MM.1S (cell line): ENCODE data around the gene AEBP1.

Experiments used
- DNase-seq: peaks from one replicate; pipeline ENCODE4 v3.0.0-alpha.2; 2015
- H2AFZ ChIP-seq: fragments of 300-600 bp; sonication (generic); 2 replicates; pipeline ENCODE4 v1.6.0; 2016; ENCODE audit warnings: antibody characterized with exemption, low read length
- H3F3A ChIP-seq: fragments of 300-600 bp; sonication (generic); 2 replicates; pipeline ENCODE4 v1.6.1; 2016; ENCODE audit warnings: mild to moderate bottlenecking, antibody characterized with exemption, low read length, moderate library complexity, mixed read lengths; ENCODE audit not compliant: insufficient read depth
- H3K27ac ChIP-seq: fragments of 300-600 bp; sonication (generic); 2 replicates; pipeline ENCODE4 v1.5.1; 2016; ENCODE audit warnings: mild to moderate bottlenecking, low read length
- H3K27me3 ChIP-seq: fragments of 300-600 bp; sonication (generic); replicated peaks from 2 replicates; pipeline ENCODE4 v1.6.0; 2016; ENCODE audit warnings: low read length; ENCODE audit not compliant: insufficient read depth
- H3K36me3 ChIP-seq: fragments of 300-600 bp; sonication (generic); replicated peaks from 2 replicates; pipeline ENCODE4 v1.6.1; 2016; ENCODE audit warnings: mild to moderate bottlenecking, low read length, mixed read lengths; ENCODE audit not compliant: insufficient read depth
- H3K4me1 ChIP-seq: fragments of 300-600 bp; sonication (generic); 2 replicates; pipeline ENCODE4 v1.6.1; 2016; ENCODE audit warnings: low read length, mixed read lengths
- H3K4me2 ChIP-seq: fragments of 300-600 bp; sonication (generic); 2 replicates; pipeline ENCODE4 v1.6.0; 2016; ENCODE audit warnings: low read depth, low read length
- H3K4me3 ChIP-seq: fragments of 300-600 bp; sonication (generic); 2 replicates; pipeline ENCODE4 v1.5.1; 2016; ENCODE audit warnings: low read length, mixed read lengths
- H3K79me2 ChIP-seq: fragments of 300-600 bp; sonication (generic); 2 replicates; pipeline ENCODE4 v1.6.1; 2016; ENCODE audit warnings: mixed run types, low read length, mixed read lengths
- H3K9ac ChIP-seq: fragments of 300-600 bp; sonication (generic); 2 replicates; pipeline ENCODE4 v1.6.1; 2016; ENCODE audit warnings: low read length, mixed read lengths
- H3K9me2 ChIP-seq: fragments of 300-600 bp; sonication (generic); replicated peaks from 2 replicates; pipeline ENCODE4 v1.6.1; 2016; ENCODE audit warnings: mild to moderate bottlenecking, low read length, mixed read lengths; ENCODE audit not compliant: insufficient read depth
- H3K9me3 ChIP-seq: fragments of 300-600 bp; sonication (generic); replicated peaks from 2 replicates; pipeline ENCODE4 v1.6.1; 2016; ENCODE audit warnings: mild to moderate bottlenecking, low read length, mixed read lengths; ENCODE audit not compliant: insufficient read depth
- H4K20me1 ChIP-seq: fragments of 300-600 bp; sonication (generic); 2 replicates; pipeline ENCODE4 v1.6.1; 2016; ENCODE audit warnings: mild to moderate bottlenecking, low read length, moderate library complexity, mixed read lengths; ENCODE audit not compliant: insufficient read depth
- EZH2 ChIP-seq: fragments of 300-600 bp; sonication (generic); optimal IDR thresholded peaks from 2 replicates; pipeline ENCODE3; 2017; ENCODE audit warnings: low read depth, mild to moderate bottlenecking, antibody characterized with exemption, low read length, mixed read lengths
- EZH2phosphoT487 ChIP-seq: fragments of 300-600 bp; sonication (generic); IDR thresholded peaks from 2 replicates; pipeline ENCODE4 v1.6.1; 2018; ENCODE audit warnings: antibody characterized with exemption, low read length
- TF ChIP-seq, protein P1 (sequence below): fragments of 300-600 bp; sonication (generic); IDR thresholded peaks from 2 replicates; pipeline ENCODE4 v1.5.1; 2016; ENCODE audit warnings: antibody characterized with exemption, low read length, mixed read lengths

AEBP1 gene

DNA sequence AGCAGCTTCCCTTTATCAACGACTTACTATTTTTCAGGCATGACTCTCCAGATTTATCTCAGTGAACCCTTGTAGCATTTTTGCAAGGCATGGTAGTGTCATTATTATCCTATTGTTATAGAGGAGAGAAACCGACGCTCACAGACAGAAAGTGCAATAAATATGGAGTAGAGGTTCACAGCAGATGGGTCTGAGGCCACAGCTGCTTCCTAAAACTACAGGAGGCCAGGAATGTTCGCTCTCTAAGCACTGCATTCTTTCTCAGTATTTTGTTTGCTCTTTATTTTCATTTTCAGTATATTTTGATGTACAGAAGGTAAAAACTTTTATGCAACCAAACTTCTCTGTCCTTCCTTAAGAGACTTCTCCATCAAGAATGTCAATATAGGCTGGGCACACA is 4.5 kb upstream of the AEBP1 start:
- no peak for DNase-seq
- Histone ChIP-seq H3K9ac (no peak overlapping the region), H3K27me3 (0 out of 2 replicates have a peak, but pooled peaks cover 2% of the 10 kb centered on the region), H3F3A (peaks cover 11% of the 10 kb centered on the region), H3K9me2 (no peaks in the 10 kb centered on the region), H3K9me3 (no peaks in the 10 kb centered on the region), H3K27ac (no peak overlapping the region), H3K4me3 (no peak overlapping the region), H3K4me1 (peaks cover 23% of the 10 kb centered on the region), H4K20me1 (no peaks in the 10 kb centered on the region), H3K79me2 (no peaks in the 10 kb centered on the region), H3K36me3 (no peaks in the 10 kb centered on the region), H3K4me2 (no peak overlapping the region), H2AFZ (no peak overlapping the region)
- TF ChIP-seq EZH2 (no peak), EZH2phosphoT487 (no peak)
- TF ChIP-seq, protein P1, sequence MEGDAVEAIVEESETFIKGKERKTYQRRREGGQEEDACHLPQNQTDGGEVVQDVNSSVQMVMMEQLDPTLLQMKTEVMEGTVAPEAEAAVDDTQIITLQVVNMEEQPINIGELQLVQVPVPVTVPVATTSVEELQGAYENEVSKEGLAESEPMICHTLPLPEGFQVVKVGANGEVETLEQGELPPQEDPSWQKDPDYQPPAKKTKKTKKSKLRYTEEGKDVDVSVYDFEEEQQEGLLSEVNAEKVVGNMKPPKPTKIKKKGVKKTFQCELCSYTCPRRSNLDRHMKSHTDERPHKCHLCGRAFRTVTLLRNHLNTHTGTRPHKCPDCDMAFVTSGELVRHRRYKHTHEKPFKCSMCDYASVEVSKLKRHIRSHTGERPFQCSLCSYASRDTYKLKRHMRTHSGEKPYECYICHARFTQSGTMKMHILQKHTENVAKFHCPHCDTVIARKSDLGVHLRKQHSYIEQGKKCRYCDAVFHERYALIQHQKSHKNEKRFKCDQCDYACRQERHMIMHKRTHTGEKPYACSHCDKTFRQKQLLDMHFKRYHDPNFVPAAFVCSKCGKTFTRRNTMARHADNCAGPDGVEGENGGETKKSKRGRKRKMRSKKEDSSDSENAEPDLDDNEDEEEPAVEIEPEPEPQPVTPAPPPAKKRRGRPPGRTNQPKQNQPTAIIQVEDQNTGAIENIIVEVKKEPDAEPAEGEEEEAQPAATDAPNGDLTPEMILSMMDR, result no peak

DNA sequence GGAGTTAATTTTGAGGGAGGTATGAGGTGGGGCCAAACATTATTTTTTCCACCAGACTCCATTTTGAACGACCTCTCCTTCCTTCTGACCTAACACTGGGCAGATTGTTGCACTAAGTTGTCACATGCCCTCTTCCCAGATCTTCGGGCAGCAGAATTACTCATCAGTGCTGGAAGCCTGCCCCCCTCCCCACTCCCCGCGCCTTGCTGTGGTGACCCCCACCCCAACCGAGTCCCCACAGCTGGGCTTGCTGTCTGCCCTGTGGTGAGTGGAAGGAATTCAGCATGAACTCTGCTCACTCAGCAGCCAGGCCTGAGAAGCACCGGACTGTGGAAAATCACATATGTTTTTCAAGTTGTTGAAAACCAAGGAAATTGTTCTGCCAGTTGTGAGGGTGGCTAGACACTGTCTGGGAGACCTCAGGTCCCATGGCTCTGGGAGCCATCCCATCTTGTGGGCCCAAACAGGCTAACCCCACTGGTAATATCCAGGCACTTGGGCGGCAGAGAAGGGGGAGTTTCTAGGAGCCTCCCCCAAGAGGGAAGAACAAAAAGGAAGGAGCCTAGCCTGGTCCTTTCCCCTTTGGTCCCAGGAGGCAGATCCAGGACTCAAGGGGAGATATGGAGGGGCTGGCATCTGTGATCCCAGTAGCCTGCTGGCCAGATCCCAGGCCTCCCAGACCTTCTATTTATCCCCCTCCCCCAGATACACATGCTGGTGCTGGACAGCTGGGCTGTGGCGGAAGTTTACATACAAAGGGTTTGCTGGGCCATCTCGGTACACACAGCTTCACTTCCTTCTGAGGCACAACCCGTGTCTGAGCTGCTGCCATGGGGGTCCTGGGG is 3.5 kb upstream of the AEBP1 start:
- TF ChIP-seq, protein P1, result no peak
- TF ChIP-seq EZH2phosphoT487 (no peak), EZH2 (no peak)
- H3K4me1 ChIP-seq, result peaks cover 23% of the 10 kb centered on the region
- no peaks in the 10 kb centered on the region for H3K79me2 ChIP-seq
- H3K4me2 ChIP-seq, result no peak overlapping the region
- no peak overlapping the region for H2AFZ ChIP-seq
- no peaks in the 10 kb centered on the region for H3K9me2 ChIP-seq
- H3F3A ChIP-seq, result peaks cover 11% of the 10 kb centered on the region
- peaks cover 12% of the 10 kb centered on the region for H3K27me3 ChIP-seq
- DNase-seq, result no peak
- no peak overlapping the region for H3K4me3 ChIP-seq
- no peak overlapping the region for H3K9ac ChIP-seq
- no peaks in the 10 kb centered on the region for H3K36me3 ChIP-seq
- H3K9me3 ChIP-seq, result no peaks in the 10 kb centered on the region
- no peak overlapping the region for H3K27ac ChIP-seq
- no peaks in the 10 kb centered on the region for H4K20me1 ChIP-seq

DNA sequence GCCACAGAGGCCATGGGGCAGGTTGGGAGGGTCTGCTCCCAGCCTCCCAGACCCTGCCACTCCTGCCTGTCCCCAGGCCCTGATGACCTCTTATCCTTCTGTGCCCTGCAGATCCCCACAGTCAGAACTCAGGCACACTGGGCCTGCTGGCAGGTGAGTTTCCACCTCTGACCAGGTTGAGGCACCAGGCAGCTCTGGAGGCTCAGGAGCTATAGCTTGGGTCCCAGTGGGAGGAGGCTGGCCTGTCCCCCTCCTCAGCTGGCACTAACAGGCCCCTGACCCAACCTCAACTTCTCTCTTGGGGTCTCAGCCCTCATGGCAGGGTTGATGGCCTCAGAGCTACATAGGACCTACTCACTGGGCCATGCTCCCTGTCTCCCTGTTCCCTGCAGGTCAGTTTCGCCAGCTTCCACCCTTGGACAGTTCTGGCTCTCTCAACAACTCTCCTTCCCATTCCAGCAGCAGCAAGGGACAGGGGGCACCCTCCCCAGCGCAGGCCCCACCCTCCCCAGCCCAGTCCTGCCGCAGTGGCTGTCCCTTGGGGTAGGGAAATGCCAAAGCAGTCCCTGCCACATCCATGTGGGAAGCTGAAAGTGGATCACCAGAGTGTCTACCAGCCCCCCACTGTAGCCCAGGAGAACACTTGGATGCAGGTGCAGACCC is 2.7 kb upstream of the AEBP1 start:
- DNase-seq, result no peak
- Histone ChIP-seq H3K4me1 (peaks cover 21% of the 10 kb centered on the region), H3K4me3 (no peak overlapping the region), H3K27ac (no peak overlapping the region), H3K79me2 (no peaks in the 10 kb centered on the region), H4K20me1 (no peaks in the 10 kb centered on the region), H3K36me3 (no peaks in the 10 kb centered on the region), H3K9me2 (no peaks in the 10 kb centered on the region), H3K4me2 (no peak overlapping the region), H3F3A (peaks cover 11% of the 10 kb centered on the region), H3K9me3 (no peaks in the 10 kb centered on the region), H2AFZ (no peak overlapping the region), H3K9ac (no peak overlapping the region), H3K27me3 (peaks cover 14% of the 10 kb centered on the region)
- no peak for TF ChIP-seq EZH2phosphoT487
- TF ChIP-seq EZH2, result no peak
- TF ChIP-seq, protein P1, result no peak
